NCI-H82 treated with DMSO at 0.1 percent for 48 hours (cell line): Measurements from ENCODE around the gene EEA1.
A peak's percentile ranks its signal among the peaks of the same experiment; 100 is the strongest.
"Not testable (repeated sequence)": the region's sequence is repeated elsewhere in the genome, so short reads cannot be mapped to it uniquely, and the experiment has no call there.

Experiments used
- DNase-seq: peaks from one replicate; lab custom pipeline; 2025; ENCODE audit not compliant: unreplicated experiment; lab: John Stamatoyannopoulos, UW

Gene EEA1

GRCh38 chr12:92814584-92814983 is 114.5 kb downstream of the EEA1 start:
- DNase-seq = no peak

GRCh38 chr12:92810370-92810769 is 118.7 kb downstream of the EEA1 start:
- DNase-seq = no peak

GRCh38 chr12:92803903-92804302 is 125.2 kb downstream of the EEA1 start:
- no peak for DNase-seq

GRCh38 chr12:92802906-92803305 is 126.2 kb downstream of the EEA1 start:
- no peak for DNase-seq

GRCh38 chr12:92796650-92797049 is 132.4 kb downstream of the EEA1 start:
- no peak for DNase-seq

- no peak for DNase-seq
These were observed 134.3 kb downstream of the EEA1 start for GRCh38 chr12:92794814-92795213.

GRCh38 chr12:92794356-92794755 is 134.7 kb downstream of the EEA1 start:
- not testable (repeated sequence) for DNase-seq

- no peak for DNase-seq
These were observed 143.1 kb downstream of the EEA1 start for GRCh38 chr12:92786045-92786444.

GRCh38 chr12:92785563-92785950 is 143.5 kb downstream of the EEA1 start:
- no peak for DNase-seq

- peak; percentile 95 for DNase-seq
These were observed 144.1 kb downstream of the EEA1 start for GRCh38 chr12:92784797-92785562.

- DNase-seq = no peak
These were observed 144.7 kb downstream of the EEA1 start for GRCh38 chr12:92784356-92784755.

- DNase-seq = no peak
These were observed 149.2 kb downstream of the EEA1 start for GRCh38 chr12:92779902-92780301.

- no peak for DNase-seq
These were observed 150.6 kb downstream of the EEA1 start for GRCh38 chr12:92778525-92778924.

GRCh38 chr12:92775416-92775815 is 153.7 kb downstream of the EEA1 start:
- no peak for DNase-seq

- no peak for DNase-seq
These were observed 158.1 kb downstream of the EEA1 start for GRCh38 chr12:92771001-92771400.

- DNase-seq = peak; percentile 10
These were observed 159.8 kb downstream of the EEA1 start for GRCh38 chr12:92769124-92769901.

GRCh38 chr12:92765871-92766270 is 163.2 kb downstream of the EEA1 start:
- DNase-seq = no peak

GRCh38 chr12:92764831-92765230 is 164.3 kb downstream of the EEA1 start:
- no peak for DNase-seq

- DNase-seq = no peak
These were observed 166.3 kb downstream of the EEA1 start for GRCh38 chr12:92762773-92763172.

- no peak for DNase-seq
These were observed 169.3 kb downstream of the EEA1 start for GRCh38 chr12:92759634-92760268.

- DNase-seq = no peak
These were observed 171.4 kb downstream of the EEA1 start for GRCh38 chr12:92757597-92758121.
